CD4-positive, alpha-beta memory T cell (primary cell): Measurements from ENCODE around the gene GNAZ. TPM values are rescaled to one million over a fixed set of nuclear protein-coding genes. Genes with fewer than 3 reads are reported as not detected.

Experiments
- CTCF ChIA-PET: fragments of 350-600 bp; sonication (Branson Sonifier 250); formaldehyde crosslinking; loops from one replicate; lab custom pipeline; 2021; ENCODE audit warnings: inconsistent platforms; ENCODE audit not compliant: partially characterized antibody; lab: Charles Lee
- POLR2A ChIA-PET: fragments of 350-600 bp; sonication (Branson Sonifier 250); formaldehyde crosslinking; loops from one replicate; lab custom pipeline; 2021; ENCODE audit not compliant: partially characterized antibody; lab: Charles Lee
- DNase-seq, 5 donors: peaks; one replicate each; pipeline versions ENCODE4 v3.0.0 to v3.0.0-alpha.2; 2020 to 2022; ENCODE audit warnings: mixed read lengths in 1 of 5
- H3K27ac ChIP-seq: one replicate; pipeline ENCODE4 v1.7.0; 2013; ENCODE audit warnings: low read depth, low read length
- H3K27me3 ChIP-seq: 2 replicates; pipeline ENCODE4 v1.7.0; 2013; ENCODE audit warnings: mild to moderate bottlenecking, low read length, moderate library complexity; ENCODE audit not compliant: insufficient read depth
- H3K36me3 ChIP-seq: 2 replicates; pipeline ENCODE4 v1.7.0; 2013; ENCODE audit warnings: mild to moderate bottlenecking, low read length, moderate library complexity; ENCODE audit not compliant: insufficient read depth
- H3K4me1 ChIP-seq: 2 replicates; pipeline ENCODE4 v1.7.0; 2013; ENCODE audit warnings: mild to moderate bottlenecking, low read length, moderate library complexity; ENCODE audit not compliant: insufficient read depth
- H3K4me3 ChIP-seq, 2 donors: one replicate each; pipeline ENCODE4 v1.7.0; 2013; ENCODE audit warnings: low read length in 2 of 2, mild to moderate bottlenecking in 1 of 2
- H3K9me3 ChIP-seq, 2 donors: one replicate each; pipeline ENCODE4 v1.7.0; 2013; ENCODE audit warnings: low read length in 2 of 2, control low read depth in 1 of 2; ENCODE audit not compliant: control insufficient read depth in 1 of 2
- H3K27ac Mint-ChIP-seq, 7 donors: one replicate each; pipeline ENCODE4 v1.8.0; 2020 to 2021; ENCODE audit warnings: mixed read lengths in 7 of 7, mild to moderate bottlenecking in 6 of 7, inconsistent platforms in 3 of 7, moderate library complexity in 3 of 7
- H3K27me3 Mint-ChIP-seq, 2 donors: one replicate each; pipeline ENCODE4 v1.8.0; 2020 to 2021; ENCODE audit warnings: mixed read lengths in 2 of 2
- H3K36me3 Mint-ChIP-seq, 2 donors: one replicate each; pipeline ENCODE4 v1.8.0; 2020 to 2021; ENCODE audit warnings: mixed read lengths in 2 of 2, inconsistent platforms in 1 of 2, mild to moderate bottlenecking in 1 of 2
- H3K4me1 Mint-ChIP-seq, 4 donors: one replicate each; pipeline ENCODE4 v1.8.0; 2020 to 2021; ENCODE audit warnings: mixed read lengths in 4 of 4, mild to moderate bottlenecking in 1 of 4
- H3K4me3 Mint-ChIP-seq, 8 donors: one replicate each; pipeline ENCODE4 v1.8.0; 2020 to 2021; ENCODE audit warnings: mixed read lengths in 8 of 8, mild to moderate bottlenecking in 7 of 8, moderate library complexity in 6 of 8, inconsistent platforms in 3 of 8
- H3K9me3 Mint-ChIP-seq, 8 donors: one replicate each; pipeline ENCODE4 v1.8.0; 2020 to 2021; ENCODE audit warnings: mixed read lengths in 8 of 8, mild to moderate bottlenecking in 5 of 8, inconsistent platforms in 3 of 8, moderate library complexity in 1 of 8
- intact Hi-C: fragments of 100-400 bp; cut with micrococcal nuclease; formaldehyde crosslinking; loops from one replicate; pipeline ENCODE4 v1.15.1; 2023
- polyA plus RNA-seq, 2 donors: library from polyadenylated mRNA; unstranded; fragments of 300-500 nt; fragmentation: Illumina TruSeq; gene quantifications; one replicate each; pipeline ENCODE4 v1.2.3, GENCODE V29; 2021
- total RNA-seq, 2 experiments: library from RNA; stranded (reverse); gene quantifications; one replicate each; pipeline ENCODE4 v1.2.3, GENCODE V29; 2021

GNAZ gene
- total and polyA plus RNA-seq, 4 experiments from 2014 or later, result 0.05 to 0.76 (median 0.36) TPM; not detected in 1

- DNase-seq, result no peak
- POLR2A ChIA-PET, result no interaction called here
These were observed 93.3 kb downstream of the GNAZ start for GRCh38 chr22:23163665-23164064.

GRCh38 chr22:23164091-23164490, 93.8 kb downstream of the GNAZ start:
- H3K27ac ChIP-seq, result no peak overlapping the region
- CTCF ChIA-PET, result interaction anchor here (1.1 to 1.2 kb wide), 3 partner anchors 13 to 126 kb away, joined by 3 to 5 read pairs (median 4); no protein-coding TSS in a partner anchor
- H3K4me1 Mint-ChIP-seq, result no peaks in the 10 kb centered on the region
- H3K27me3 ChIP-seq, result no peaks in the 10 kb centered on the region
- intact Hi-C loops, result no loop called here
- H3K9me3 ChIP-seq, result no peaks in the 10 kb centered on the region
- H3K4me3 Mint-ChIP-seq, result no peak overlapping the region
- H3K36me3 Mint-ChIP-seq, result no peaks in the 10 kb centered on the region
- no peaks in the 10 kb centered on the region for H3K27me3 Mint-ChIP-seq
- H3K9me3 Mint-ChIP-seq, result peaks cover 0 to 4% (median 0%) of the 10 kb centered on the region in 8 donors
- no peak for DNase-seq
- H3K4me1 ChIP-seq, result no peaks in the 10 kb centered on the region
- POLR2A ChIA-PET, result no interaction called here
- H3K36me3 ChIP-seq, result no peaks in the 10 kb centered on the region
- no peak overlapping the region for H3K27ac Mint-ChIP-seq
- H3K4me3 ChIP-seq, result no peak overlapping the region

More at GRCh38 chr22:23163665-23164064, 93.3 kb downstream of the GNAZ start:
- Mint-ChIP-seq H3K27me3 (no peaks in the 10 kb centered on the region), H3K4me1 (no peaks in the 10 kb centered on the region), H3K36me3 (no peaks in the 10 kb centered on the region), H3K4me3 (no peak overlapping the region), H3K27ac (no peak overlapping the region), H3K9me3 (peaks cover 0 to 4% (median 0%) of the 10 kb centered on the region in 8 donors)
- H3K4me3 ChIP-seq, result no peak overlapping the region
- no peaks in the 10 kb centered on the region for H3K27me3 ChIP-seq
- no peaks in the 10 kb centered on the region for H3K4me1 ChIP-seq
- CTCF ChIA-PET, result interaction anchor here (0.6 to 1.2 kb wide), 4 partner anchors 13 to 127 kb away, joined by 3 to 5 read pairs (median 4); no protein-coding TSS in a partner anchor
- no peaks in the 10 kb centered on the region for H3K9me3 ChIP-seq
- H3K36me3 ChIP-seq, result no peaks in the 10 kb centered on the region
- H3K27ac ChIP-seq, result no peak overlapping the region
- intact Hi-C loops, result no loop called here

- POLR2A ChIA-PET, result no interaction called here
- no peak overlapping the region for H3K4me3 ChIP-seq
- H3K9me3 Mint-ChIP-seq, result peaks cover 0 to 4% (median 0%) of the 10 kb centered on the region in 8 donors
- no peaks in the 10 kb centered on the region for H3K27me3 Mint-ChIP-seq
- H3K27ac Mint-ChIP-seq, result peak overlapping the region in 1 of 7 donors; percentile 17
- H3K27me3 ChIP-seq, result no peaks in the 10 kb centered on the region
- H3K36me3 ChIP-seq, result no peaks in the 10 kb centered on the region
- no peak overlapping the region for H3K27ac ChIP-seq
- H3K36me3 Mint-ChIP-seq, result no peaks in the 10 kb centered on the region
- DNase-seq, result no peak
- no peak overlapping the region for H3K4me3 Mint-ChIP-seq
- CTCF ChIA-PET, result interaction anchor here (1.5 kb wide), 1 partner anchor 124 kb away, joined by 4 read pairs; no protein-coding TSS in a partner anchor
- intact Hi-C loops, result no loop called here
- H3K4me1 ChIP-seq, result no peaks in the 10 kb centered on the region
- H3K9me3 ChIP-seq, result no peaks in the 10 kb centered on the region
- no peaks in the 10 kb centered on the region for H3K4me1 Mint-ChIP-seq
These were observed 95.9 kb downstream of the GNAZ start for GRCh38 chr22:23166042-23166831.

GRCh38 chr22:23166841-23167616, 96.7 kb downstream of the GNAZ start:
- Mint-ChIP-seq H3K36me3 (no peaks in the 10 kb centered on the region), H3K4me1 (no peaks in the 10 kb centered on the region), H3K27ac (no peak overlapping the region), H3K4me3 (no peak overlapping the region), H3K9me3 (peaks cover 0 to 4% (median 0%) of the 10 kb centered on the region in 8 donors), H3K27me3 (no peaks in the 10 kb centered on the region)
- no peak for DNase-seq
- intact Hi-C loops, result no loop called here
- Histone ChIP-seq H3K9me3 (no peaks in the 10 kb centered on the region), H3K4me1 (no peaks in the 10 kb centered on the region), H3K27me3 (no peaks in the 10 kb centered on the region), H3K27ac (no peak overlapping the region), H3K36me3 (no peaks in the 10 kb centered on the region), H3K4me3 (no peak overlapping the region)
- ChIA-PET CTCF (no interaction called here), POLR2A (no interaction called here)

GRCh38 chr22:23168391-23169042, 98.2 kb downstream of the GNAZ start:
- Histone ChIP-seq H3K27me3 (no peaks in the 10 kb centered on the region), H3K4me3 (no peak overlapping the region), H3K36me3 (no peaks in the 10 kb centered on the region), H3K9me3 (no peaks in the 10 kb centered on the region), H3K4me1 (no peaks in the 10 kb centered on the region), H3K27ac (no peak overlapping the region)
- no peaks in the 10 kb centered on the region for H3K27me3 Mint-ChIP-seq
- H3K4me3 Mint-ChIP-seq, result no peak overlapping the region
- H3K27ac Mint-ChIP-seq, result no peak overlapping the region
- H3K36me3 Mint-ChIP-seq, result no peaks in the 10 kb centered on the region
- ChIA-PET POLR2A (no interaction called here), CTCF (interaction anchor here (17.4 kb wide), 1 partner anchor 116 kb away, joined by 423 read pairs; no protein-coding TSS in a partner anchor)
- intact Hi-C loops, result no loop called here
- no peaks in the 10 kb centered on the region for H3K4me1 Mint-ChIP-seq
- H3K9me3 Mint-ChIP-seq, result peaks cover 0 to 4% (median 0%) of the 10 kb centered on the region in 8 donors
- DNase-seq, result no peak

GRCh38 chr22:23169043-23169406, 98.7 kb downstream of the GNAZ start:
- ChIA-PET POLR2A (no interaction called here), CTCF (interaction anchor here (17.4 kb wide), 1 partner anchor 115 kb away, joined by 423 read pairs; no protein-coding TSS in a partner anchor)
- no peak overlapping the region for H3K4me3 ChIP-seq
- Mint-ChIP-seq H3K27me3 (no peaks in the 10 kb centered on the region), H3K4me3 (no peak overlapping the region), H3K4me1 (peaks cover 0 to 4% (median 3%) of the 10 kb centered on the region in 4 donors), H3K9me3 (peaks cover 0 to 4% (median 0%) of the 10 kb centered on the region in 8 donors), H3K27ac (no peak overlapping the region), H3K36me3 (no peaks in the 10 kb centered on the region)
- DNase-seq, result no peak
- no peaks in the 10 kb centered on the region for H3K9me3 ChIP-seq
- no peaks in the 10 kb centered on the region for H3K36me3 ChIP-seq
- H3K27me3 ChIP-seq, result no peaks in the 10 kb centered on the region
- no peaks in the 10 kb centered on the region for H3K4me1 ChIP-seq
- intact Hi-C loops, result no loop called here
- no peak overlapping the region for H3K27ac ChIP-seq
